GM19438 (cell line): ENCODE results near the gene NHSL2.
"Not testable (repeated sequence)": the region's sequence is repeated elsewhere in the genome, so short reads cannot be mapped to it uniquely, and the experiment has no call there.

Experiments
- ATAC-seq: cut with Tn5 transposase; IDR thresholded peaks from one replicate; pipeline ENCODE4 v1.9.1; 2021; ENCODE audit warnings: low read depth; ENCODE audit not compliant: unreplicated experiment

NHSL2 gene

DNA sequence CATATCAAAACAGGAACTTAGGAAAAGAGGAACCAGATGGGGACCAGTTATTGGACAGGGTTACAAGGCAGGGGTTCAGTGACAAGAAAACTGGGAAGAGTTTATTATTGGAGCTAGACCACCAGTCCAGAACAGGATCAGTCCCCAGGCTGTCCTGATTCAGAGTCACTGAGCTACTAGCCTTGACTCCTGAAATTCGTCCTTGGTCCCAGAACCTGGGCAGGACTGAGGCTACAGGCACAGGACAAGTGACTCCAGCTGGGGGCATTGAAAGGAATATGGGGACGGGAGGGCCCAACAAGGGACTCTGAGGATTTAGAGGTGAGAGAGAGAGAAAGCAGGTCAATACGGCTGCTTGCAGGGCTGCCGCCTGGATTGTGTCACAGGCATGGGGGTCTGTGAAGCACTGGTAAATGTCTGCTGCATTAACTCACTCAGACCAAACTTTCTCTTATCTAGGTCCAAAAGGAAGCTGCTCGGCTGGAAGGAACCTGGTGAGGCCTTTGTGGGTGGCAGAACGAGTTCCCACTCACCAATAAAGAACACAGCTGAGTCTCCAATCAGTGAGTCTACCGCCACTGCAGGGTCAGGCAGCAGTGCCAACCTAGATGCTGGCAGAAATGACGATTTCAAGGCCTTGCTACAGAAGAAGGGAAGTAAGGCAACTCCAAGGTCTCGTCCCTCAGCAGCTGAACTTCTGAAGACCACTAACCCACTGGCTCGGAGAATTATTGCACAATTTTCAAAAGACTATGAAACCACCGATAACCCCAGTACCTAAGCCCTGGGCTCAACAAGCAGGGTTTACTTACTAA is 232.4 kb downstream of the NHSL2 start:
- ATAC-seq: no peak

DNA sequence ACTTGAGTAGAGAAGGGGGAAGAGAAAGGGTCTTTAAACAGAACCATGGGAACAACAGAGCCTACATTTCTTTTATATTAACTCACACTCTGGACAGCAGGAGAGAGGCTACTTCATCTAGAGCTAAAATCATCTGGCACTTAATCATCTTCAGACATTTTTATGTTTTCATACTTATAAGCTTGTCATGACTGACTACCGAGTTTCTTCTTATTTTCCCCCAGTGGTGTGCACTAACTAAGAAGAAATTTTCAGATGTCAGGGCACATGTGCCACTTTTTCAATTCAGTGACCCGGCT is 232.9 kb downstream of the NHSL2 start:
- no peak for ATAC-seq

DNA sequence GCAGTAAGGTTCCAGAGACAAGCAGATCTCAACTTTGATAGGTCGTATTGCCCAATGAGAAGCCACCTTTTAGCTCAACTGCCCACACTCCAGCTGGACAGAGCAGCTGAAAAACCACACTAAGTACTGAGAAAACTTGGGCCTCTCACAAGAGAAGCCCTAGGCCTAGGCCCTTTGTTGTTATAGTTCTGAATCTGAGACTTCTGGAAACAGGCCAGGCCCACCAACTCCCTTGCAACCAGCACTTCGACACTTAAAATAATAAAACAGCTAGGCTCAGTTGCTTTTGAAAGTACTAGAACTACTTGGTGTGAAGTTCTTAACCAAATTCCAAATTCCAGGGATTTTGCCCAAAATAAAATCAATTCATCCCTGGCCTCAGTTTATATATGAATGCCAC is 234.5 kb downstream of the NHSL2 start:
- no peak for ATAC-seq

DNA sequence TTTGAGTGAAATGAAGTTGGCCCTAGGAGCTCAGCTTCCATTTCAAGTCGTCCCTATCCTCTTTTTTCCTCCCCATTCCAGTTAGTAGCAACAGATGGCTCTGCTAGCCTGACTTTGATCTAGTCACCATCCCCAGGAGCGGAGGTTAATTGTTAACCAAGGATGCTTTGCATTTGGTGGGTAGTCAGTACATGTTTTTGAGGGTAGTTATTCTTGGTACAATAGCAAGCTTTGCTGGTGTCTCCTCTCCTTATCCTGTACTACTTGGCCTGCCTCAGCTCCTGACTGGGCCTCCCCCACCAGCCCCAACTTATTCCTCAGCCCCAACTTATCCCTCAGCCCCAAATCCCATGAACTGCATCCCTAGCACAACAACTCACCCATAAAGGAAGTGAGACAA is 235.9 kb downstream of the NHSL2 start:
- no peak for ATAC-seq

DNA sequence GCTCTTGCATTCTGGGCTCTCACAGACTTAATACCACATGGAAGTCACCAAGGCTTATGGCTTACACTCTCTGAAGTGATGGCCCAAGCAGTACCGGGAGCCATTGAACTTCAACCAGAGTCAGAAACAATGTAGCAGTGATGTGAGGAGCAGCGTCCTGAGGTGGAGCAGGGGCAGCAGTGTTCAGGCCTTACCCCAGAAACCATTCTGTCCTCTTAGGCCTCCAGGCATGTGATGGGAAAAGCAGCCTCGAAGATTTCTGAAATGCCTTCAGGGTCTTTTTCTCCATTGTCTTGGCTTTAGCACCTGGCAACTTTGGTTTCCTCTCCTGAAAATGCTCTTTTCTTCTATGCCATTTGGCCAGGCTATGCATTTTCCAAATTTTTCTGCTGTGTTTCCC is 248.1 kb downstream of the NHSL2 start:
- ATAC-seq: no peak

DNA sequence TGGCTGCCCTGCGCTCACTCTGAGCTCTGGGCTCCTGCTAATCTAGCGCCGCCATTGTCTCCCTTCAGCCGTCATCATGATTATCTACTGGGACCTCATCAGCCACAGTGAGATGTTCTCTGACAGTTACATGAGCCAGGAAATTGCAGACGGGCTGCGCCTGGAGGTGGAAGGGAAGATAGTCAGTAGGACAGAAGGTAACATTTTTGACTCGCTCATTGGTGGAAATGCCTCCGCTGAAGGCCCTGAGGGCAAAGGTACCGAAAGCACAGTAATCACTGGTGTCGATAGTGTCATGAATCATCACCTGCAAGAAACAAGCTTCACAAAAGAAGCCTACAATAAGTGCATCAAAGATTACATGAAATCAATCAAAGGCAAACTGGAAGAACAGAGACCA is 249.1 kb downstream of the NHSL2 start:
- no peak for ATAC-seq

DNA sequence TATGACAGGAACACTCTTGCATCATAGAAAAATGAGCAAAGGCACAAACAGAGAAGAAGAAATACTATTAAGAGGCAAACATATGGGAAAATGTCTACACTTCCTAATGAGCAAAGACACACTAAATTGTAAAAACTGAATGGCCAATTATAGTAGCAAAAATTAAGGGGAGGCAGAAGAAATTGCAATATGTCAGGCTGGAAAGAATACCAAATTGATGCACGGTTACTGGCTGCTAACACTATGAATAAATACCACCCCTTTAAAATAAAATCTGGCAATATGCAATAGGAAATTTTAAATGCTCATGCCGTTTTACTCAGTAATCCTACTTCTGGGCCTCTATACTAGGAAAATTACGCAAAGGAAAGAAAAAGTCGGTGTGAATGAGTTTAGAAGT is 254.9 kb downstream of the NHSL2 start:
- no peak for ATAC-seq

DNA sequence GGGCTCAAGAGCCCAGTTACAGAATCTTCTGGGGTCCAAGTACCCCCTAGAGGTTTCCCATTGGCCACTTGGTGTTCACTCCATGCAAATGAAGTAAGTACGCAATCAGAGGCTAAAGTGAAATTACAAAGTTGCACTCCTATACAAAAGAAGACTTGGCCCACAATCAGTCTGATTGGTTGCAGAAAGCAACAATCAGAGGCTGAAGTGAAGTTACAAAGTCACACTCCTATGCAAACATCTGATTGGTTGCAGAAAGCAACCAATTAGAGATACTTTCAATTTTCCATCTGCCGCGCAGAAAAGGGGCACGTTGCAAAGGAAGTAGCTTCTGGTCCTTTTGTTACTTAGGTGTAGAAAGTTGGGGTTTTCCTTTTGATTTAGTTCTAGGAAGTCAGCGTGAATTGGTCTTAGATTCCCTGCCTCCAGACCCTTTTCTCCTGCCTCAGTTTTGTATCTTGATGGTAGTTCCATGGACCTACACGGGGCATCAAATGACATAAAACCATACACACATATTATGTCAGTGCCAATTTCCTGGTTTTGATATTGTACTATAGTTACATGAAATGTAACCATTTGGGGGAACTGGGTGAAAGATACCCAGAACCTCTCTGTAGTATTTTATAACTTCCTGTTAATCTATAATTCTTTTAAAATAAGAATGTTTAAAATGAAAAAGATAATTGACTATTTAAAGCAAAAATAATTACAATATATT is 258.5 kb downstream of the NHSL2 start:
- no peak for ATAC-seq

DNA sequence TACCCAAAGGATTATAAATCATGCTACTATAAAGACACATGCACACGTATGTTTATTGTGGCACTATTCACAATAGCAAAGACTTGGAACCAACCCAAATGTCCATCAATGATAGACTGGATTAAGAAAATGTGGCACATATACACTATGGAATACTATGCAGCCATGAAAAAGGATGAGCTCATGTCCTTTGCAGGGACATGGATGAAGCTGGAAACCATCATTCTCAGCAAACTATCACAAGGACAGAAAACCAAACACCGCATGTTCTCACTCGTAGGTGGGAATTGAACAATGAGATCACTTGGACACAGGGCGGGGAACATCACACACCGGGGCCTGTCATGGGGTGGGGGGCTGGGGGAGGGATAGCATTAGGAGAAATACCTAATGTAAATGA is 265.6 kb downstream of the NHSL2 start:
- not testable (repeated sequence) for ATAC-seq

DNA sequence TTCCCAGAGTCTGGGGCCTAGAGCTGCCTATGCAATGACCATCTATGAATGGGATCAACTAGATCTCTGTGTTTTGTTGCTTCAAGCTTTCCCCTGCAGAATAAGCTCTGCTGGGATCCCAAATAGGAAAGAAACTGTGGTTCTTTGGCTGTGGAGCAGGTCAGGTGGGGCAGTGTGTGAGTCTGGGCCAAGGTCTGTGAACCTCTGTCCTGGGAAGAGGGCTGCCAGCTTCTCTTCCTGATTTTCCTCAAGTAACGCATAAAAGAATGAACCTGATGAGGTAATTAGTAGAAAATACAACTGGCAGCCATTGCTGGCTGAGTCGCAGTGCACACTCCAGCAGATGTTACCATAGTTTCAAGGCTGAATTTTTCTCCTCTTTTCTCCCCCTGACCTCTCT is 266.3 kb downstream of the NHSL2 start:
- no peak for ATAC-seq

DNA sequence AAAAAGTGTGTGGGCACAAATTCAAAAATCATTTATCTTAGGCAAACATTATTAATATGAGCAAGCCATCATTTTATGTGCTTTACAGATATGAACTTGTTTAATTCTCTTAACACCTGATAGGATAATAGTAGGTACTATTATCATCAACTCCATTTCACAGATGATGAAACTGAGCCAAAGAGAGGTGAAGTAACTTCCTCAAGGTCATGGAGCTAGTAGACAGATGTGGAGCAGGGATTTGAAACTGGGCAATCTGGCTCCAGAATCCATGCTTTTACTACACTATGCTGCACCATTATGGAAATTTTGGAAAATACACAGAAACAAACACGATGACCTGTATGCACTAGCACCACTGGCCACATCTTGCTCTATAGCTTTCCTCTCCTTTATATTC is 269.9 kb downstream of the NHSL2 start:
- ATAC-seq: no peak

DNA sequence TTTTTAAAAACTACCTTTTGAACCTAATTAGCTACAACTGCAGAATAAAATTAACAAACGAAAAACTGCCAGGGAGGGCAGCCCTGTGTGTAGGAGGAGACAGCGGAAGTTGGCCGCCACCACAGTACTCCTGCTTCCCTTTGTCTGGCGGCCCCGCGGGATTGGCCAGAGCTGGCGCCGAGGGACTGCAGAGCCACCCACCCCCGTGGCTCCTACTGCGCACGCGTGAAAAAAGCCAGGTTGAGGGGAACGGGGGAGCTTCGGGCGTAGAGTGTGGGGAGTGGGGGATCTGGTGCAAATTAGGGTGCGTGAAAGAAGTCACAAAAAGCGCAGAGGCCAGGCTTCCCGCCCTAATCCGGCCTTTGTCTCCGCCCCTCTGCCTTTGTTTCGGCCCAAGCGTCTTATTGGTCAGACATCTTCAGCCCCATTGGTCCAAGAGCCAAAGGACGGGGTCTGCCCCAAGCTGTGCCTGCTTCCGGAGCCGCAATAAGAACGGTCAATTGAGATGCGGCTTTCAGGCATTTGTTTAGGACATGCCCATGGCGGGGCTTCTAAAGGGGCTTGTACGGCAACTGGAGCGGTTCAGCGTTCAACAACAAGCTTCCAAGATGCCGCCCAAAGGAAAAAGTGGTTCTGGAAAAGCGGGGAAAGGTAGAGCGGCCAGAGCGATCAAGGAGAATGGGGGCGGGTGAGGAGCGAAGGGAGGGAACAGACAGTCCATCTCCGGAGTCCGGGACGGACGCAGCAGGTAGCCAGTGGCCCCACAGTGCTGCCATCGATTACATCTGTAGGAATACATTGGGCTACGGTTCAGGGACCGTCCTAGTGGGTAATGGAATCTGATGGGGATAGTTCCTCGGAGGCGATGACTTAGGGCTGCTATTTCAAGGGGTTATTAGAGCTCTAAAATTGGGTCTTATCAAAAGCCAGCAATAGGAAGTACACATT is 270.8 kb downstream of the NHSL2 start, which contains the start of gene PIN4:
TSS of gene PIN4 (plus strand) at position 580 of the 948 bp plus-strand sequence. CDS start at position 609, 29 bp downstream.
- ATAC-seq: peak; percentile 92

DNA sequence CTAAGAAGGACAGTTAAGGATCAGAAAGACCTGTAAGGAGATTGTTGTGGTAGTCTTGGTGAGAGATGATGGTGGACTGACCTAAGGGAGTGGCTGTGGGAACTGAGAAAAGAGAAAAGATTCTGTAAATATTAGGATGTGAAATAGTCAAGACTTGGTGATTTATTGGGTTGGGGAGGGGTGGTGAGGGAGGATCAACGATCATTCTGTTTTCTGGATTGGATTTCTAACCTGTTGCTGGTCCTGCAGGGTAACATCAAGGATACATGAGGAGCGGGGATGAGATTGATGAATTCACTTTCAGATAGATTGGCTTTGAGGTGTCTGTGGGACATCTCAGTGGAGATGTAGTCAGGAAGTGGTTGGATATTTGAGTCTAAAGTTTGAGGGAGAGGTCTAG is 272.3 kb downstream of the NHSL2 start:
- ATAC-seq: no peak

DNA sequence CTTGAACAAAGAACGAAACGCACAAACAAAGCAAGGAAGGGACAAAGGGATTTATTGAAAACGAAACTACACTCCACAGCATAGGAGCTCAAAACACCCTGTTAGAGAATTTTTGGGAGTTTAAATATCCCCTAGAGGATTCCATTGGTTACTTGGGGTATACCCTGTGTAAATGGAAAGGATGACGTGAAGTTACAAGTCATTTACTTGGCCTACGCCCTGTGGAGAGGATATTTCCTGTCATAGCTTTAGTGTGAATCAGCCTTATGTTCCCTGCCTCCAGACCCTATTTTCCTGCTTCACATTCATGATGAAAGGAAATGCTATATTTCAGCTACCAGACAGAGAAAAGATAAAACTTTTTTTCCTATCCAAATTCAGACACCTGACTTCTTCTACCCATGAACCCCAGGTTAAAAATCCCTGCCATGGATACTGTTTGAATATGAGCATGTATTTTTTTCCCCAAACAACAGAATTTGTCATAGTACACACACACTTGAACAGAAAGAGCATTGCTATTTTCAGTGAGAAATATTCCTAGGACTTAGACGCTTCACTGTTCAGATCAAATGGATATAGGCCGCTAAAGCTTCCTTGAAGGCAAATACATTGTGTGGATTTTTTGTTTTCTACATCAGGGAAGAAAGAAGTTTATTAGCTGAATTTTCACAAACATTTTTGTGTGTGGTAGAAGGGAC is 291.3 kb downstream of the NHSL2 start:
- ATAC-seq: no peak
